GM04504 (cell line): ENCODE data around the gene GABPA.
"Not testable (repeated sequence)": the region's sequence is repeated elsewhere in the genome, so short reads cannot be mapped to it uniquely, and the experiment has no call there.

ENCODE experiments used
- DNase-seq: peaks from one replicate; pipeline ENCODE4 v3.0.0-alpha.2; 2012; ENCODE audit warnings: low read depth

The GABPA gene

GRCh38 chr21:25742900-25743299 is 8.1 kb downstream of the GABPA start:
- DNase-seq: no peak

GRCh38 chr21:25744854-25745253 is 10.1 kb downstream of the GABPA start:
- no peak for DNase-seq

GRCh38 chr21:25750085-25750484 is 15.3 kb downstream of the GABPA start:
- no peak for DNase-seq

GRCh38 chr21:25752416-25752815 is 17.6 kb downstream of the GABPA start:
- DNase-seq: no peak

- no peak for DNase-seq
Observed at GRCh38 chr21:25756190-25756932, 21.6 kb downstream of the GABPA start.

- no peak for DNase-seq
Observed at GRCh38 chr21:25757531-25757930, 22.8 kb downstream of the GABPA start.

GRCh38 chr21:25759573-25759972 is 24.8 kb downstream of the GABPA start:
- DNase-seq: no peak

GRCh38 chr21:25760061-25760460 is 25.3 kb downstream of the GABPA start:
- DNase-seq: no peak

GRCh38 chr21:25760677-25761076 is 25.9 kb downstream of the GABPA start:
- no peak for DNase-seq

GRCh38 chr21:25764065-25764464 is 29.3 kb downstream of the GABPA start:
- DNase-seq: no peak

GRCh38 chr21:25767921-25768320 is 33.1 kb downstream of the GABPA start:
- no peak for DNase-seq

GRCh38 chr21:25772686-25773085 is 37.9 kb downstream of the GABPA start:
- no peak for DNase-seq

GRCh38 chr21:25776440-25776839 is 41.7 kb downstream of the GABPA start:
- no peak for DNase-seq

GRCh38 chr21:25778126-25778875 is 43.5 kb downstream of the GABPA start:
- not testable (repeated sequence) for DNase-seq

- no peak for DNase-seq
Observed at GRCh38 chr21:25788677-25789076, 53.9 kb downstream of the GABPA start.

- DNase-seq: no peak
Observed at GRCh38 chr21:25790122-25790877, 55.5 kb downstream of the GABPA start.

GRCh38 chr21:25790878-25791204 is 56.1 kb downstream of the GABPA start:
- no peak for DNase-seq

GRCh38 chr21:25791319-25791718 is 56.5 kb downstream of the GABPA start:
- no peak for DNase-seq

GRCh38 chr21:25801217-25802014 is 66.6 kb downstream of the GABPA start:
- no peak for DNase-seq

GRCh38 chr21:25806060-25806459 is 71.3 kb downstream of the GABPA start:
- no peak for DNase-seq

- no peak for DNase-seq
Observed at GRCh38 chr21:25807191-25807590, 72.4 kb downstream of the GABPA start.

GRCh38 chr21:25809013-25809412 is 74.2 kb downstream of the GABPA start:
- no peak for DNase-seq
